Brain microvascular endothelial cell (primary cell): ENCODE measurements around the gene SPDEF.

ENCODE experiments used
- DNase-seq: peaks from one replicate; pipeline ENCODE4 v3.0.0-alpha.2; 2020
- H3K27ac ChIP-seq: fragments of 250-450 bp; sonication (Bioruptor Pico); 2 replicates; pipeline ENCODE4 v1.5.1; 2020; ENCODE audit warnings: mild to moderate bottlenecking, moderate library complexity
- H3K27me3 ChIP-seq: fragments of 250-450 bp; sonication (Bioruptor Pico); replicated peaks from 2 replicates; pipeline ENCODE4 v1.5.1; 2020; ENCODE audit warnings: mild to moderate bottlenecking
- H3K36me3 ChIP-seq: fragments of 250-450 bp; sonication (Bioruptor Pico); replicated peaks from 2 replicates; pipeline ENCODE4 v1.5.1; 2020; ENCODE audit warnings: mild to moderate bottlenecking
- H3K4me3 ChIP-seq: 2 replicates; pipeline ENCODE4 v1.5.1; 2011; ENCODE audit warnings: low read depth, mild to moderate bottlenecking, control low read depth, low read length, moderate library complexity
- in situ Hi-C: cut with HindIII; loops from 2 replicates; pipeline ENCODE4 v1.10.0; 2017; ENCODE audit warnings: low sequenced_read_pairs, low pct_ligation_motif_present
- TF ChIP-seq, protein P1 (sequence below): IDR thresholded peaks from 2 replicates; pipeline ENCODE4 v1.5.1; 2011; ENCODE audit warnings: low read depth, mild to moderate bottlenecking, moderate library complexity, low read length, control low read depth, inconsistent platforms; ENCODE audit errors: missing control alignments

SPDEF gene

DNA sequence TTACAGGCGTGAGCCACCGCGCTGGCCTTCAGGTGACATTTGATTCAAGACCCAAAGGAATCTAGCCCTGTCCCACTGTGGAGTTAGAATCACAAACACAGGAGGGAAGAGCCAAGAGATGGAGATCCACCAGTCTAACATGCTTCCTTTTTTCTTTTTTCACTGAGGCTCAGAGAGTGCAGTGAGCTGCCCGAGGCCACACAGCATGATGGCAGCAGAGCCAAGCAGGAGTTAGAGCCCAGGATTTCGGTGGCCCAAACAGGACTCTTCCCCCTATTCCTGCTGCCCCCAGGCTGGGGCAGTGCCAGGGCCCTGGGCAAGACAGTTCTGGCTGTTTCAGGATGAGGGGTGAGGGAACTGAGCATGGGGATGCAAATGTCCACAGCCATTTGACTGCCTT lies 8.1 kb upstream of the SPDEF start:
- H3K36me3 ChIP-seq, result no peaks in the 10 kb centered on the region
- H3K4me3 ChIP-seq, result no peak overlapping the region
- H3K27ac ChIP-seq, result no peak overlapping the region
- DNase-seq, result no peak
- H3K27me3 ChIP-seq, result no peaks in the 10 kb centered on the region
- in situ Hi-C loops, result no loop called here
- TF ChIP-seq, protein P1, sequence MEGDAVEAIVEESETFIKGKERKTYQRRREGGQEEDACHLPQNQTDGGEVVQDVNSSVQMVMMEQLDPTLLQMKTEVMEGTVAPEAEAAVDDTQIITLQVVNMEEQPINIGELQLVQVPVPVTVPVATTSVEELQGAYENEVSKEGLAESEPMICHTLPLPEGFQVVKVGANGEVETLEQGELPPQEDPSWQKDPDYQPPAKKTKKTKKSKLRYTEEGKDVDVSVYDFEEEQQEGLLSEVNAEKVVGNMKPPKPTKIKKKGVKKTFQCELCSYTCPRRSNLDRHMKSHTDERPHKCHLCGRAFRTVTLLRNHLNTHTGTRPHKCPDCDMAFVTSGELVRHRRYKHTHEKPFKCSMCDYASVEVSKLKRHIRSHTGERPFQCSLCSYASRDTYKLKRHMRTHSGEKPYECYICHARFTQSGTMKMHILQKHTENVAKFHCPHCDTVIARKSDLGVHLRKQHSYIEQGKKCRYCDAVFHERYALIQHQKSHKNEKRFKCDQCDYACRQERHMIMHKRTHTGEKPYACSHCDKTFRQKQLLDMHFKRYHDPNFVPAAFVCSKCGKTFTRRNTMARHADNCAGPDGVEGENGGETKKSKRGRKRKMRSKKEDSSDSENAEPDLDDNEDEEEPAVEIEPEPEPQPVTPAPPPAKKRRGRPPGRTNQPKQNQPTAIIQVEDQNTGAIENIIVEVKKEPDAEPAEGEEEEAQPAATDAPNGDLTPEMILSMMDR, result no peak

DNA sequence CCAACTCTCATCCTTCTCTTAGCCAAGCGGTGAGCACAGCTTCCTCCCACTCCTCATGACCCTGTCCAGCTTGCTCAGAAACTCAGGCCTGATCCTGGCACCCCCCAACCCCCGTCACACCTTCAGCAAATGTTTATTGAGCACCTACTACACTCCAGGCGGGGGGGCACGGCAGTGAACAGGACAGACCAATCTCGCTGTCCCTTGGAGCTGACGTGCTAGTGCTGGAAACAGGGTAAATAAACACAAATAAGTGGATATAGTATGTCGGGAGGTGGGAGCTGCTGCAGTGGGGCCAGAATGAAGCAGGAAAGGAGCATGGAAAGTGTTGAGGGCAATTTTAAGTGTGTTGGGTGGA lies 7.4 kb upstream of the SPDEF start:
- Histone ChIP-seq H3K4me3 (no peak overlapping the region), H3K27me3 (no peaks in the 10 kb centered on the region), H3K27ac (no peak overlapping the region), H3K36me3 (no peaks in the 10 kb centered on the region)
- DNase-seq, result no peak
- in situ Hi-C loops, result no loop called here
- TF ChIP-seq, protein P1, result no peak

DNA sequence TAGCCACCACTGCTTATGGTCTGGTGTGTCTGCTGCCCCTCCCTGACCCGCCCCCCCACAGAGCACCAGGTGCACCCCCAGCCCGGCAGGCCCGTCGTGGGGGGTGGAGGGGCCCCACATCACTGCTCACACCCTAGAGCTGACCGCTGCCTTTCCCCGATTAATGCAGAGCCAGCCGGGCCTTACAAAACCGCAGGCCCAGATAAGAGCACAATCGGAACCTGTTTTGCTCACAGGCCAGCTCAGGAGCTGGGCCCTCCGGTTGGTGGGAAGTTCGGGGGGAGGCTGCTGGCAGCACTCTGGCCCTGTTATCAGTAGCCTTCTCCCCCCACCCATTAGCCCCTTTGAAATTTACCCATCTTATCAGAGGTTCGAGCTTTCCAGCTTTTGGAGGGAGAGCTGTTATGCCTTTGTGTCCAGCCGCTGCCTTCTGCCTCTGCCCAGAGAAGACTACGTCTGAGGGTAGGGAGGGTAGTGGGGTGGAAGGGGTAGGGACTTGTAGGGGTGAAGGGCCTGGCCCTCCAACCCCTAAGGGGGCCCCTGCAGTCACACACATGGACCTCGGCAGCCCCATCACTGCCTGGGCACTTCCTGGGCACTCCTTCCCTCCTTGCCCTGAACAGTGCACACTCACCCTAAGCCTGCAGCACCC lies 6.9 kb upstream of the SPDEF start:
- TF ChIP-seq, protein P1, result no peak
- H3K27ac ChIP-seq, result no peak overlapping the region
- in situ Hi-C loops, result no loop called here
- H3K36me3 ChIP-seq, result no peaks in the 10 kb centered on the region
- no peaks in the 10 kb centered on the region for H3K27me3 ChIP-seq
- no peak for DNase-seq
- H3K4me3 ChIP-seq, result no peak overlapping the region

DNA sequence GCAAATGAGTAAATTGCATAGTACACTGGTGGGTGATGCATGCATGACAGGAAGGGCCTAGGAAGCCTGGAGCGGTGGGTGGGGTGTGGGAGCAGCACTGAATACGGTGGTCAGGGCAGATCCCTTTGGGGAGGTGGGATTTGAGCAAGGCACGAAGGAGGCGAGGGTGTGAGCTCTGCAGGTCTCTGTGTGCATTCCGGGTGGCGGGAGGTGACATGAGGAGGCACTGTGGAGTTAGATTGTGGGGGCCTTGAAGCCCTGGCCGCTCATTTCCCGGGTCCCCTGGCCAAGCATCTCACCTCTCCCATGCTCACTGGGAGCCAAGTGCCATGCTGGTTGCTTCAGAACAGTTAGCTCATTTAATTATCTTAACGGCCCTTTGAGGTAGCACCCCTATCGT lies 6.2 kb upstream of the SPDEF start:
- Histone ChIP-seq H3K36me3 (no peaks in the 10 kb centered on the region), H3K27ac (no peak overlapping the region), H3K4me3 (no peak overlapping the region), H3K27me3 (no peaks in the 10 kb centered on the region)
- in situ Hi-C loops, result no loop called here
- TF ChIP-seq, protein P1, result no peak
- no peak for DNase-seq

DNA sequence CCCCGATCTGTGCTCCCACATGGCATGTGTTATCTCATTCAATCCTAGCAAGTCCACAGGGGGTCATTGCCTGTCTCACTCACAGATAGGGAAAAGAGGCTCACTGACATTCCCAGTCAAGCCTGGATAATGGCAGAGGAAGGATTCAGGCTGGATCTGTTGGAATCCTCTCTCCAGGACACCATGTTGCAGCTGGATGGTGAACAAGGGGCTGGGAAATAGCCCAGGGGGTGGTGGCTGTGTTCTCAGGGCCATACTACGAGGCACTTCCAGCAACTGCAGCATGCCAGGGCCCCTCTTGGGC lies 5.0 kb upstream of the SPDEF start:
- H3K4me3 ChIP-seq, result no peak overlapping the region
- no peaks in the 10 kb centered on the region for H3K27me3 ChIP-seq
- no peak for DNase-seq
- in situ Hi-C loops, result no loop called here
- no peaks in the 10 kb centered on the region for H3K36me3 ChIP-seq
- H3K27ac ChIP-seq, result no peak overlapping the region
- TF ChIP-seq, protein P1, result no peak
